WTC11 (cell line): ENCODE results near the gene SMAD7.

Experiments used
- CREM ChIP-seq: sonication (generic); formaldehyde crosslinking; IDR thresholded peaks from 2 replicates; pipeline ENCODE4 v1.8.1; 2022; ENCODE audit warnings: mild to moderate bottlenecking, missing genetic modification reagents, moderate library complexity
- CTCF ChIP-seq: fragments of 200-600 bp; IDR thresholded peaks from 2 replicates; pipeline ENCODE4 v1.8.0; 2022; ENCODE audit warnings: antibody characterized with exemption
- E2F1 ChIP-seq: sonication (generic); formaldehyde crosslinking; IDR thresholded peaks from 2 replicates; pipeline ENCODE4 v1.8.0; 2022; ENCODE audit warnings: mild to moderate bottlenecking, missing genetic modification reagents
- HMGA2 ChIP-seq: fragments of 250-450 bp; sonication (Bioruptor Pico); IDR thresholded peaks from 2 replicates; pipeline ENCODE4 v1.4.0; 2021; ENCODE audit warnings: mild to moderate bottlenecking, moderate library complexity
- SP1 ChIP-seq: sonication (generic); formaldehyde crosslinking; conservative IDR thresholded peaks from 2 replicates; pipeline ENCODE4 v1.8.1; 2022; ENCODE audit warnings: missing genetic modification reagents
- ZNF512 ChIP-seq: sonication (generic); formaldehyde crosslinking; IDR thresholded peaks from 2 replicates; pipeline ENCODE4 v1.8.1; 2022; ENCODE audit warnings: missing genetic modification reagents, borderline replicate concordance

GRCh38 chr18:48951448-48952286 is 902 bp upstream of the SMAD7 start:
- TF ChIP-seq CTCF (no peak), SP1 (no peak), E2F1 (CRISPR knock-in tag) (no peak), HMGA2 (CRISPR knock-in tag) (no peak), ZNF512 (CRISPR knock-in tag) (no peak), CREM (CRISPR knock-in tag) (no peak)
